Measurements from ENCODE around the gene NOX3. TPM values are rescaled to one million over a fixed set of nuclear protein-coding genes. Genes with fewer than 3 reads are reported as not detected.

The NOX3 gene
- total RNA-seq, 1 experiment from 2014 or later, result not detected

- no peak overlapping the region for H2BK120ac ChIP-seq (ENCODE audit: low read depth, low read length, poor library complexity, severe bottlenecking)
- TF ChIP-seq CTCF (conservative IDR thresholded peaks at IDR 0.05), result no peak
- no peaks in the 10 kb centered on the region for H3K79me2 ChIP-seq (ENCODE audit: insufficient read depth, low read length)
- no peak overlapping the region for H3K4ac ChIP-seq (ENCODE audit: low read depth, low read length)
- H3K18ac ChIP-seq (ENCODE audit: insufficient read length, low read depth, low read length), result no peak overlapping the region
- H4K91ac ChIP-seq (ENCODE audit: insufficient read length, low read depth, low read length), result no peak overlapping the region
- H3K27ac ChIP-seq (ENCODE audit: insufficient read length, low read depth, low read length), result no peak overlapping the region
- H3K4me1 ChIP-seq (ENCODE audit: insufficient read depth, low read length), result no peaks in the 10 kb centered on the region
- no peaks in the 10 kb centered on the region for H4K20me1 ChIP-seq (ENCODE audit: control insufficient read depth, insufficient read depth, insufficient read length)
- no peak overlapping the region for H2BK20ac ChIP-seq (ENCODE audit: low read depth, low read length, poor library complexity, severe bottlenecking)
- H3K56ac ChIP-seq (ENCODE audit: insufficient read length, low read depth, low read length), result no peak overlapping the region
- H3K27me3 Mint-ChIP-seq (ENCODE audit: low read depth), result no peaks in the 10 kb centered on the region
- H3K9ac ChIP-seq (ENCODE audit: extremely low read depth, insufficient read length, low read length), result no peak overlapping the region
- H3K9me3 Mint-ChIP-seq, result no peaks in the 10 kb centered on the region
- peaks cover 3 to 4% of the 10 kb centered on the region in 2 experiments; a peak in 2 of 4 replicates for H3K4me1 Mint-ChIP-seq
- H4K5ac ChIP-seq (ENCODE audit: insufficient read length, low read depth, low read length), result no peak overlapping the region
- no peaks in the 10 kb centered on the region for H3K23me2 ChIP-seq (ENCODE audit: insufficient read length, low read depth, low read length, poor library complexity, severe bottlenecking)
- H2AFZ ChIP-seq (ENCODE audit: low read length), result no peak overlapping the region
- no peak overlapping the region for H2AK5ac ChIP-seq (ENCODE audit: insufficient read length, low read length)
- WGBS (ENCODE audit: extremely low coverage, insufficient read length, low lambda C conversion rate), result no CpG with 5 or more reads among the region's 10 CpGs
- no peak overlapping the region; a peak in 1 of 7 replicates for H3K27ac Mint-ChIP-seq
- H3K23ac ChIP-seq (ENCODE audit: insufficient read length, low read depth, low read length), result no peak overlapping the region
- H3K36me3 Mint-ChIP-seq (ENCODE audit: insufficient read depth in 1 of 3, low read depth in 3 of 3), result no peaks in the 10 kb centered on the region
- no peak overlapping the region for H3K14ac ChIP-seq (ENCODE audit: insufficient read depth, low read length)
- H4K8ac ChIP-seq (replicated peaks; ENCODE audit: insufficient read length, low read depth, low read length), result no peak overlapping the region
- no peak overlapping the region for H3K4me3 Mint-ChIP-seq
- no peak for DNase-seq
- H2BK5ac ChIP-seq (ENCODE audit: insufficient read length, low read length), result no peak overlapping the region
- H2BK15ac ChIP-seq (ENCODE audit: low read depth, low read length), result no peak overlapping the region
- H3K9me3 ChIP-seq (ENCODE audit: control insufficient read depth, low read depth, low read length), result no peaks in the 10 kb centered on the region
- no peaks in the 10 kb centered on the region for H3K27me3 ChIP-seq (ENCODE audit: insufficient read depth, low read length)
- H3K4me2 ChIP-seq (ENCODE audit: insufficient read depth, insufficient read length, low read length), result no peak overlapping the region
- no peak overlapping the region for H3T11ph ChIP-seq (ENCODE audit: low read length)
- no peak overlapping the region for H2BK12ac ChIP-seq (ENCODE audit: insufficient read length, low read depth, low read length)
- H3K79me1 ChIP-seq (ENCODE audit: insufficient read depth, low read depth, low read length, poor library complexity, severe bottlenecking), result no peaks in the 10 kb centered on the region
Observed at GRCh38 chr6:155411154-155412052, 44.2 kb downstream of the NOX3 start.
